ENCODE results near the gene MAPRE3. TPM values are rescaled to one million over a fixed set of nuclear protein-coding genes. Genes with fewer than 3 reads are reported as not detected.

The MAPRE3 gene
- total RNA-seq, 4 donors from 2014 or later = 9.3 to 23.0 (median 13.4) TPM

DNA sequence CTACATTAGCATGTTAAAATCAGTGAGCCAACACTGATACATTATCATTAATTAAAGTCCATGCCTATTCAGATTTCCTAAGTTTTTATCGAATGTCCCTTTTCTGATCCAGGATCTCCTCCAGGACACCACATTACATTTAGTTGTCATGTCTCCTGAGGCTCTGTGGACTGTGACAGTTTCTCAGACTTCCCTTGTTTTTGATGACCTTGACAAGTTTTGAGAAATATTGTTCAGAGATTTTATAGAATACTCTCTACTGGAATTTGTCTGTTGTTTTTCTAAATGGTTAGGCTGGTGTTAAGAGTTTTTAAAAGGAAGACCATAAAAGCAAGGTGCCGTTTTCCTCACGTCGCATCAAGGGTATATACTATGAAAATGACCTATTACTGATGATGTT lies 16.3 kb upstream of the MAPRE3 start:
- H3K9me3 ChIP-seq = no peaks in the 10 kb centered on the region
- H3K27ac ChIP-seq (replicated peaks in 1 of 4) = no peak overlapping the region
- no peak for DNase-seq (ENCODE audit: extremely low spot score)
- peaks cover 0 to 40% (median 0%) of the 10 kb centered on the region in 4 donors for H3K27me3 ChIP-seq
- H3K36me3 ChIP-seq = no peaks in the 10 kb centered on the region
- no peak overlapping the region for H3K4me3 ChIP-seq
- intact Hi-C loops (cut with DNase I) = no loop called here
- WGBS = 90% methylated on average over 4 of the region's 4 CpGs
- no peak for TF ChIP-seq POLR2AphosphoS5 (IDR thresholded peaks at IDR 0.05)
- no peaks in the 10 kb centered on the region for H3K4me1 ChIP-seq

DNA sequence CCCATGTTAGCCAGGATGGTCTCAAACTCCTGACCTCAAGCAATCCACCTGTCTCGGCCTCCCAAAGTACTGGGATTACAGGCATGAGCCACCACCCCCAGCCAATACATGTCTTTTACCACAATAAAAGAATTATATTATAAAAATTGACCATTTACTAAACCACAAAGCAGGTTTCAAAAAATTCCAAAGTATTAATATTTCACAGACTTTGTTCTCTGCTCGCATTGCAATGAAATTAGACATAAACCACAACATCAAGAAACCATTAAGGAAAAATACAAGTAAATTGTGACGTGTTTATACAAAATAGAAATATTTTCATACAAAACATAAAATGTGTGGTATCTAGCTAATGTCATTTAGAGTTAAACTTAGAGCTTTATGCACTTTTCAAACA lies 13.4 kb upstream of the MAPRE3 start:
- Histone ChIP-seq H3K4me3 (no peak overlapping the region), H3K4me1 (peaks cover 0 to 7% (median 7%) of the 10 kb centered on the region in 4 donors), H3K36me3 (no peaks in the 10 kb centered on the region), H3K9me3 (no peaks in the 10 kb centered on the region), H3K27me3 (peaks cover 0 to 55% (median 0%) of the 10 kb centered on the region in 4 donors), H3K27ac (replicated peaks in 1 of 4) (no peak overlapping the region)
- no peak for DNase-seq (ENCODE audit: extremely low spot score)
- intact Hi-C loops (cut with DNase I) = no loop called here
- TF ChIP-seq POLR2A (IDR thresholded peaks at IDR 0.05; ENCODE audit: low read depth) = no peak
- no peak for TF ChIP-seq POLR2AphosphoS5 (IDR thresholded peaks at IDR 0.05)
- TF ChIP-seq, protein P1, sequence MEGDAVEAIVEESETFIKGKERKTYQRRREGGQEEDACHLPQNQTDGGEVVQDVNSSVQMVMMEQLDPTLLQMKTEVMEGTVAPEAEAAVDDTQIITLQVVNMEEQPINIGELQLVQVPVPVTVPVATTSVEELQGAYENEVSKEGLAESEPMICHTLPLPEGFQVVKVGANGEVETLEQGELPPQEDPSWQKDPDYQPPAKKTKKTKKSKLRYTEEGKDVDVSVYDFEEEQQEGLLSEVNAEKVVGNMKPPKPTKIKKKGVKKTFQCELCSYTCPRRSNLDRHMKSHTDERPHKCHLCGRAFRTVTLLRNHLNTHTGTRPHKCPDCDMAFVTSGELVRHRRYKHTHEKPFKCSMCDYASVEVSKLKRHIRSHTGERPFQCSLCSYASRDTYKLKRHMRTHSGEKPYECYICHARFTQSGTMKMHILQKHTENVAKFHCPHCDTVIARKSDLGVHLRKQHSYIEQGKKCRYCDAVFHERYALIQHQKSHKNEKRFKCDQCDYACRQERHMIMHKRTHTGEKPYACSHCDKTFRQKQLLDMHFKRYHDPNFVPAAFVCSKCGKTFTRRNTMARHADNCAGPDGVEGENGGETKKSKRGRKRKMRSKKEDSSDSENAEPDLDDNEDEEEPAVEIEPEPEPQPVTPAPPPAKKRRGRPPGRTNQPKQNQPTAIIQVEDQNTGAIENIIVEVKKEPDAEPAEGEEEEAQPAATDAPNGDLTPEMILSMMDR (IDR thresholded peaks at IDR 0.05) = no peak
- no peak for TF ChIP-seq EP300 (IDR thresholded peaks at IDR 0.05)
- WGBS = 52% methylated on average over 3 of the region's 3 CpGs

DNA sequence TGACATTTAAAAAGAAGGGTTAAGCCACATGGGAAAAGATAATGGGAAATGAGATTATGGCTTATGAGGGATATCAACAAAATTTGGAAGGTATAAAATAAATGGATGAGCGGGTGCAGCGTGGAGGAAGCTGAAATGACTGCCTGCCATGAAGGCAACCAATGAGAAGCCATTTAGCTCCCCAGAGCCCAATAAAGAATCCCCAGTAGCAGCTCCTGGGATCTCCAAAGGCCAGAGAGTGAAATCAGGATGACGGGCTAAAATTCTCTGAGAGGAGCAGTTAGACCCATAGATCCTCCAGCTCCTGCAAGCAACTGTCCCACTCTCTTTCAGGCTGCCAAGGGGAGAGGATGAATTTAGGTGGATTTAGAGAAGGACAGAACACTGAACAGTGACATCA lies 12.9 kb upstream of the MAPRE3 start:
- no peak for DNase-seq (ENCODE audit: extremely low spot score)
- H3K4me1 ChIP-seq = peaks cover 0 to 7% (median 7%) of the 10 kb centered on the region in 4 donors
- no peaks in the 10 kb centered on the region for H3K9me3 ChIP-seq
- TF ChIP-seq, protein P1 (IDR thresholded peaks at IDR 0.05) = no peak
- TF ChIP-seq POLR2AphosphoS5 (IDR thresholded peaks at IDR 0.05) = no peak
- TF ChIP-seq POLR2A (IDR thresholded peaks at IDR 0.05; ENCODE audit: low read depth) = no peak
- TF ChIP-seq EP300 (IDR thresholded peaks at IDR 0.05) = no peak
- no peak overlapping the region for H3K27ac ChIP-seq (replicated peaks in 1 of 4)
- no peaks in the 10 kb centered on the region for H3K36me3 ChIP-seq
- H3K4me3 ChIP-seq = no peak overlapping the region
- 72% methylated on average over 3 of the region's 3 CpGs for WGBS
- peaks cover 0 to 55% (median 0%) of the 10 kb centered on the region in 4 donors for H3K27me3 ChIP-seq
- intact Hi-C loops (cut with DNase I) = no loop called here

DNA sequence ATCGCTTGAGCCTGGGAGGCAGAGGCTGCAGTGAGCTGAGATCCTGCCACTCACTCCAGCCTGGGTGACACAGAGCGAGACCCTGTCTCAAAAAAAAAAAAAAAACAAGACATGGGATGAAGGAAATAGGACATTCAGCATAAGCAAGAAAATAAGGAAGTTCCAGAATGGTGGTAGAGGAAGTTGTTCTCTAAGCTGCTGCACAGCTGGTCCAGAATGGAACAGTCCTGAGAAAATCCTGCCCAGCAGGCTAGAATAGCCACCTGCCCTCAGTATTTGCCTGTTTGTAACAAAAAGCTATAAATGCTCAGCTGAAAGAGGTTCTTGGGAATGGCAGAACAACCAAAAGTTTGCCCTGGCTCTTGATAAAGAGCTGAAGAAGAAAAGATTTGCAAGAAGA lies 11.1 kb upstream of the MAPRE3 start:
- TF ChIP-seq POLR2A (IDR thresholded peaks at IDR 0.05; ENCODE audit: low read depth) = no peak

DNA sequence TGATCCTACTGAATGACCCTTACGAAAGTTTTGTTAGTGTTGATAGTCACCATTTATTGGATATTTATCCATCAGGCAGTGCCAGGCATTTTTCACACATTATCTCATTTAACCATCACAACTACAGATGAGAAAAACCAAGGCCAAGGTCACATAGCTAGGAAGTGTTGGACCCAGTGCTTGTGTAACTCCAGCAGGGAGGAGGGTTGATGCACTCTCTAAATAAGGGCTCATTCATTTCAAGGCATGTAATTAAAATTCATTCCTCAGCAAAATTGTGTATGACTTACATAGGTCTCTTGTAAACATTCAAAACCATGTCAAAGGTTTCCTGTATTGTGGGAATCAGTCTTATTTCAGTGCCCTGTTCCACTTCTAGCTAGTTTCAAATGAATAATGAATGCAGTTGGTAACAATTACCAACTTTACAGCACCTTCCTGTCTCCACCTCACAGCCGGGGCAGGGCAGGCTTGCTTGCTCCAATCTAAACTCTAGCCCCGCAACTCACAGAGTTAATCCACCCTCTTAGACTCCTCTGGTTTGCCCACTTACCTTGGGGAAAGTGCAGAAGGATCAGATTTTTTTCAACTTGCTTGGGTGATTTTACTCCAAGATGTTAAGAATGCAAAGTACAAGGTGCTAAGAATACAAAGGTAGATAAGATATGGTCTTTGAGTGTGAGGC lies 5.8 kb upstream of the MAPRE3 start:
- no peak for DNase-seq (ENCODE audit: extremely low spot score)
- TF ChIP-seq EP300 (IDR thresholded peaks at IDR 0.05) (no peak), POLR2A (IDR thresholded peaks at IDR 0.05; ENCODE audit: low read depth) (no peak), POLR2AphosphoS5 (IDR thresholded peaks at IDR 0.05) (no peak)
- TF ChIP-seq, protein P1 (IDR thresholded peaks at IDR 0.05) = no peak
- Histone ChIP-seq H3K27me3 (peaks cover 0 to 12% (median 0%) of the 10 kb centered on the region in 4 donors), H3K4me3 (no peak overlapping the region), H3K27ac (replicated peaks in 1 of 4) (no peak overlapping the region), H3K9me3 (no peaks in the 10 kb centered on the region), H3K4me1 (peaks cover 0 to 9% (median 7%) of the 10 kb centered on the region in 4 donors), H3K36me3 (no peaks in the 10 kb centered on the region)
- 89% methylated on average over 3 of the region's 3 CpGs for WGBS
- intact Hi-C loops (cut with DNase I) = loop anchor here (5.0 to 10.0 kb wide), 2 partner anchors 123 to 320 kb away; partner anchors contain the start of genes KHK and TRIM54

More for the DNA sequence above, 11.1 kb upstream of the MAPRE3 start:
- no peak overlapping the region for H3K27ac ChIP-seq (replicated peaks in 1 of 4)
- DNase-seq (ENCODE audit: extremely low spot score) = no peak
- intact Hi-C loops (cut with DNase I) = no loop called here
- H3K27me3 ChIP-seq = peaks cover 0 to 55% (median 0%) of the 10 kb centered on the region in 4 donors
- H3K9me3 ChIP-seq = no peaks in the 10 kb centered on the region
- WGBS = 90% methylated on average over 2 of the region's 2 CpGs
- no peaks in the 10 kb centered on the region for H3K36me3 ChIP-seq
- H3K4me3 ChIP-seq = no peak overlapping the region
- H3K4me1 ChIP-seq = peaks cover 0 to 7% (median 7%) of the 10 kb centered on the region in 4 donors
